ENCODE data around the gene GAB1.

Gene GAB1

GRCh38 chr4:143473334-143474126 lies 136.9 kb downstream of the GAB1 start:
- Mint-ChIP-seq H3K27me3 (ENCODE audit: low read depth) (peaks cover 4% of the 10 kb centered on the region), H3K4me3 (no peak overlapping the region), H3K27ac (no peak overlapping the region), H3K9me3 (no peaks in the 10 kb centered on the region), H3K36me3 (ENCODE audit: low read depth) (no peaks in the 10 kb centered on the region), H3K4me1 (ENCODE audit: low read depth) (no peaks in the 10 kb centered on the region)

GRCh38 chr4:143477487-143477886 lies 140.8 kb downstream of the GAB1 start:
- no peaks in the 10 kb centered on the region for H3K36me3 Mint-ChIP-seq (ENCODE audit: low read depth)
- H3K4me1 Mint-ChIP-seq (ENCODE audit: low read depth) = no peaks in the 10 kb centered on the region
- H3K4me3 Mint-ChIP-seq = no peak overlapping the region
- H3K9me3 Mint-ChIP-seq = no peaks in the 10 kb centered on the region
- H3K27ac Mint-ChIP-seq = no peak overlapping the region
- peaks cover 4% of the 10 kb centered on the region for H3K27me3 Mint-ChIP-seq (ENCODE audit: low read depth)

- Mint-ChIP-seq H3K27ac (no peak overlapping the region), H3K27me3 (ENCODE audit: low read depth) (peaks cover 9% of the 10 kb centered on the region), H3K4me1 (ENCODE audit: low read depth) (no peaks in the 10 kb centered on the region), H3K9me3 (no peaks in the 10 kb centered on the region), H3K36me3 (ENCODE audit: low read depth) (no peaks in the 10 kb centered on the region), H3K4me3 (no peak overlapping the region)
Observed at GRCh38 chr4:143481361-143481760, 144.7 kb downstream of the GAB1 start.

- H3K4me1 Mint-ChIP-seq (ENCODE audit: low read depth) = no peaks in the 10 kb centered on the region
- no peaks in the 10 kb centered on the region for H3K9me3 Mint-ChIP-seq
- no peak overlapping the region for H3K27ac Mint-ChIP-seq
- peaks cover 9% of the 10 kb centered on the region for H3K27me3 Mint-ChIP-seq (ENCODE audit: low read depth)
- H3K36me3 Mint-ChIP-seq (ENCODE audit: low read depth) = no peaks in the 10 kb centered on the region
- H3K4me3 Mint-ChIP-seq = no peak overlapping the region
Observed at GRCh38 chr4:143482840-143483239, 146.2 kb downstream of the GAB1 start.

- H3K27me3 Mint-ChIP-seq (ENCODE audit: low read depth) = peaks cover 9% of the 10 kb centered on the region
- H3K27ac Mint-ChIP-seq = no peak overlapping the region
- H3K36me3 Mint-ChIP-seq (ENCODE audit: low read depth) = no peaks in the 10 kb centered on the region
- H3K9me3 Mint-ChIP-seq = no peaks in the 10 kb centered on the region
- no peaks in the 10 kb centered on the region for H3K4me1 Mint-ChIP-seq (ENCODE audit: low read depth)
- no peak overlapping the region for H3K4me3 Mint-ChIP-seq
Observed at GRCh38 chr4:143486314-143486713, 149.6 kb downstream of the GAB1 start.

- no peak overlapping the region for H3K27ac Mint-ChIP-seq
- H3K27me3 Mint-ChIP-seq (ENCODE audit: low read depth) = peaks cover 5% of the 10 kb centered on the region
- no peaks in the 10 kb centered on the region for H3K4me1 Mint-ChIP-seq (ENCODE audit: low read depth)
- H3K4me3 Mint-ChIP-seq = no peak overlapping the region
- H3K9me3 Mint-ChIP-seq = no peaks in the 10 kb centered on the region
- H3K36me3 Mint-ChIP-seq (ENCODE audit: low read depth) = no peaks in the 10 kb centered on the region
Observed at GRCh38 chr4:143488687-143489086, 152.0 kb downstream of the GAB1 start.

GRCh38 chr4:143489106-143489505 lies 152.4 kb downstream of the GAB1 start:
- no peak overlapping the region for H3K27ac Mint-ChIP-seq
- H3K27me3 Mint-ChIP-seq (ENCODE audit: low read depth) = peaks cover 7% of the 10 kb centered on the region
- no peaks in the 10 kb centered on the region for H3K4me1 Mint-ChIP-seq (ENCODE audit: low read depth)
- no peaks in the 10 kb centered on the region for H3K36me3 Mint-ChIP-seq (ENCODE audit: low read depth)
- no peak overlapping the region for H3K4me3 Mint-ChIP-seq
- H3K9me3 Mint-ChIP-seq = no peaks in the 10 kb centered on the region

- H3K27me3 Mint-ChIP-seq (ENCODE audit: low read depth) = peaks cover 4% of the 10 kb centered on the region
- H3K4me1 Mint-ChIP-seq (ENCODE audit: low read depth) = no peaks in the 10 kb centered on the region
- peaks cover 4% of the 10 kb centered on the region for H3K9me3 Mint-ChIP-seq
- no peak overlapping the region for H3K4me3 Mint-ChIP-seq
- H3K27ac Mint-ChIP-seq = no peak overlapping the region
- no peaks in the 10 kb centered on the region for H3K36me3 Mint-ChIP-seq (ENCODE audit: low read depth)
Observed at GRCh38 chr4:143498021-143498420, 161.3 kb downstream of the GAB1 start.

- Mint-ChIP-seq H3K4me3 (no peak overlapping the region), H3K36me3 (ENCODE audit: low read depth) (no peaks in the 10 kb centered on the region), H3K27ac (no peak overlapping the region)
Observed at GRCh38 chr4:143502231-143502630, 165.6 kb downstream of the GAB1 start.

GRCh38 chr4:143506031-143506430 lies 169.4 kb downstream of the GAB1 start:
- no peak overlapping the region for H3K27ac Mint-ChIP-seq
- peaks cover 36% of the 10 kb centered on the region for H3K27me3 Mint-ChIP-seq (ENCODE audit: low read depth)
- no peak overlapping the region for H3K4me3 Mint-ChIP-seq
- peaks cover 3% of the 10 kb centered on the region for H3K9me3 Mint-ChIP-seq
- H3K36me3 Mint-ChIP-seq (ENCODE audit: low read depth) = no peaks in the 10 kb centered on the region
- no peaks in the 10 kb centered on the region for H3K4me1 Mint-ChIP-seq (ENCODE audit: low read depth)

More at GRCh38 chr4:143502231-143502630, 165.6 kb downstream of the GAB1 start:
- Mint-ChIP-seq H3K4me1 (ENCODE audit: low read depth) (no peaks in the 10 kb centered on the region), H3K9me3 (peaks cover 4% of the 10 kb centered on the region), H3K27me3 (ENCODE audit: low read depth) (peaks cover 9% of the 10 kb centered on the region)

- Mint-ChIP-seq H3K4me3 (no peak overlapping the region), H3K27ac (no peak overlapping the region), H3K9me3 (no peaks in the 10 kb centered on the region), H3K36me3 (ENCODE audit: low read depth) (peaks cover 9% of the 10 kb centered on the region), H3K27me3 (ENCODE audit: low read depth) (peaks cover 27% of the 10 kb centered on the region), H3K4me1 (ENCODE audit: low read depth) (peaks cover 16% of the 10 kb centered on the region)
Observed at GRCh38 chr4:143511906-143512305, 175.2 kb downstream of the GAB1 start.

- Mint-ChIP-seq H3K4me1 (ENCODE audit: low read depth) (peaks cover 19% of the 10 kb centered on the region), H3K36me3 (ENCODE audit: low read depth) (peaks cover 16% of the 10 kb centered on the region), H3K9me3 (no peaks in the 10 kb centered on the region), H3K27me3 (ENCODE audit: low read depth) (peaks cover 19% of the 10 kb centered on the region), H3K27ac (peak overlapping the region; percentile 97), H3K4me3 (peak overlapping the region; percentile 96)
Observed at GRCh38 chr4:143512978-143513313, 176.3 kb downstream of the GAB1 start.

- H3K9me3 Mint-ChIP-seq = no peaks in the 10 kb centered on the region
- peaks cover 13% of the 10 kb centered on the region for H3K27me3 Mint-ChIP-seq (ENCODE audit: low read depth)
Observed at GRCh38 chr4:143513314-143514168, 176.9 kb downstream of the GAB1 start, which contains the start of gene SMARCA5. Gene SMARCA5 (plus strand): TSS chr4:143513702. CDS start chr4:143513925, 223 bp downstream.

GRCh38 chr4:143514169-143514495 lies 177.5 kb downstream of the GAB1 start:
- H3K27me3 Mint-ChIP-seq (ENCODE audit: low read depth) = peaks cover 8% of the 10 kb centered on the region
- H3K9me3 Mint-ChIP-seq = no peaks in the 10 kb centered on the region
- peak overlapping the region; percentile 96 for H3K4me3 Mint-ChIP-seq
- peaks cover 26% of the 10 kb centered on the region for H3K4me1 Mint-ChIP-seq (ENCODE audit: low read depth)
- peak overlapping the region; percentile 97 for H3K27ac Mint-ChIP-seq
- H3K36me3 Mint-ChIP-seq (ENCODE audit: low read depth) = peaks cover 24% of the 10 kb centered on the region

More at GRCh38 chr4:143513314-143514168, 176.9 kb downstream of the GAB1 start, which contains the start of gene SMARCA5:
- Mint-ChIP-seq H3K27ac (peak within 1 kb of the TSS; percentile 97), H3K4me3 (peak within 1 kb of the TSS; percentile 96), H3K36me3 (ENCODE audit: low read depth) (peaks cover 19% of the 10 kb centered on the region), H3K4me1 (ENCODE audit: low read depth) (peaks cover 22% of the 10 kb centered on the region)

- H3K27me3 Mint-ChIP-seq (ENCODE audit: low read depth) = peaks cover 6% of the 10 kb centered on the region
- H3K4me1 Mint-ChIP-seq (ENCODE audit: low read depth) = peaks cover 30% of the 10 kb centered on the region
- peak overlapping the region; percentile 97 for H3K27ac Mint-ChIP-seq
- peak overlapping the region; percentile 96 for H3K4me3 Mint-ChIP-seq
- H3K9me3 Mint-ChIP-seq = no peaks in the 10 kb centered on the region
- peaks cover 28% of the 10 kb centered on the region for H3K36me3 Mint-ChIP-seq (ENCODE audit: low read depth)
Observed at GRCh38 chr4:143514497-143514896, 177.8 kb downstream of the GAB1 start.
